Hepatocyte (in vitro differentiated cells): ENCODE results near the gene BCAS1. TPM values are rescaled to one million over a fixed set of nuclear protein-coding genes. Genes with fewer than 3 reads are reported as not detected.

Source experiments
- DNase-seq: peaks from one replicate; pipeline ENCODE4 v3.0.0-alpha.2; 2016; ENCODE audit warnings: low spot score
- H2AFZ ChIP-seq: fragments of 200-600 bp; sonication (generic); 2 replicates; pipeline ENCODE4 v1.6.0; 2016; ENCODE audit warnings: antibody characterized with exemption, mild to moderate bottlenecking
- H3K27ac ChIP-seq: fragments of 200-600 bp; sonication (generic); 2 replicates; pipeline ENCODE4 v1.5.1; 2016; ENCODE audit warnings: mild to moderate bottlenecking
- H3K27me3 ChIP-seq: fragments of 200-600 bp; sonication (generic); 2 replicates; pipeline ENCODE4 v1.6.1; 2016
- H3K36me3 ChIP-seq: fragments of 200-600 bp; sonication (generic); replicated peaks from 2 replicates; pipeline ENCODE4 v1.5.1; 2016; ENCODE audit warnings: low read depth; ENCODE audit not compliant: insufficient read depth
- H3K4me1 ChIP-seq: fragments of 200-600 bp; sonication (generic); 2 replicates; pipeline ENCODE4 v1.5.1; 2016; ENCODE audit warnings: mild to moderate bottlenecking, moderate library complexity; ENCODE audit not compliant: insufficient read depth
- H3K4me2 ChIP-seq: fragments of 200-600 bp; sonication (generic); 2 replicates; pipeline ENCODE4 v1.6.0; 2016
- H3K4me3 ChIP-seq: fragments of 200-600 bp; sonication (generic); 2 replicates; pipeline ENCODE4 v1.5.1; 2016; ENCODE audit warnings: mild to moderate bottlenecking
- H3K79me2 ChIP-seq: fragments of 200-600 bp; sonication (generic); 2 replicates; pipeline ENCODE4 v1.6.0; 2017; ENCODE audit warnings: mild to moderate bottlenecking
- H3K9me2 ChIP-seq: fragments of 200-600 bp; sonication (generic); replicated peaks from 2 replicates; pipeline ENCODE4 v1.6.0; 2017; ENCODE audit warnings: mild to moderate bottlenecking; ENCODE audit not compliant: insufficient read depth
- H3K9me3 ChIP-seq: fragments of 200-600 bp; sonication (generic); 2 replicates; pipeline ENCODE4 v1.5.1; 2016; ENCODE audit warnings: low read depth, mild to moderate bottlenecking
- H4K20me1 ChIP-seq: fragments of 200-600 bp; sonication (generic); 2 replicates; pipeline ENCODE4 v1.6.0; 2016; ENCODE audit warnings: mild to moderate bottlenecking; ENCODE audit not compliant: insufficient read depth, poor library complexity, severe bottlenecking
- CTCF ChIP-seq: fragments of 200-600 bp; sonication (generic); IDR thresholded peaks from 2 replicates; pipeline ENCODE4 v1.5.1; 2016; ENCODE audit warnings: antibody characterized with exemption, mild to moderate bottlenecking; ENCODE audit not compliant: poor library complexity
- EZH2 ChIP-seq: fragments of 200-600 bp; sonication (generic); IDR thresholded peaks from 2 replicates; pipeline ENCODE4 v1.6.1; 2016; ENCODE audit warnings: antibody characterized with exemption, mild to moderate bottlenecking, borderline replicate concordance
- EZH2phosphoT487 ChIP-seq: fragments of 200-600 bp; sonication (generic); IDR thresholded peaks from one replicate; pipeline ENCODE4 v1.6.1; 2018; ENCODE audit warnings: antibody characterized with exemption, mild to moderate bottlenecking, low read depth, moderate library complexity; ENCODE audit not compliant: unreplicated experiment, severe bottlenecking
- WGBS: methylation state at CpG from one replicate; pipeline ENCODE4 v1.1.6; 2016; ENCODE audit warnings: low lambda C conversion rate; ENCODE audit errors: missing lambda C conversion rate; 5-methylcytosine and 5-hydroxymethylcytosine counted together
- polyA plus RNA-seq: library from polyadenylated mRNA; unstranded; fragments of >200 nt; fragmentation: Nextera tagmentation; extraction: Ambion mirVana; gene quantifications from 2 replicates; pipeline ENCODE4 v1.2.1, GENCODE V29; 2016
- total RNA-seq: library from RNA; depleted of rRNA; stranded (reverse); fragments of >200 nt; gene quantifications from 2 replicates; pipeline ENCODE4 v1.2.3, GENCODE V29; 2014

BCAS1 gene
- total and polyA plus RNA-seq, 2 experiments from 2014 or later = 4.9 to 9.8 TPM

- no peak overlapping the region for H2AFZ ChIP-seq
- H3K36me3 ChIP-seq = no peaks in the 10 kb centered on the region
- no peak overlapping the region for H3K4me2 ChIP-seq
- no peaks in the 10 kb centered on the region for H3K27me3 ChIP-seq
- no peaks in the 10 kb centered on the region for H4K20me1 ChIP-seq
- DNase-seq = no peak
- no peaks in the 10 kb centered on the region for H3K9me2 ChIP-seq
- H3K27ac ChIP-seq = no peak overlapping the region
- WGBS = 89% methylated on average over 17 of the region's 17 CpGs
- no peaks in the 10 kb centered on the region for H3K79me2 ChIP-seq
- TF ChIP-seq EZH2 = no peak
- no peak for TF ChIP-seq CTCF
- TF ChIP-seq EZH2phosphoT487 = no peak
- H3K9me3 ChIP-seq = peaks cover 3% of the 10 kb centered on the region
- no peak overlapping the region for H3K4me3 ChIP-seq
- peaks cover 8% of the 10 kb centered on the region for H3K4me1 ChIP-seq
Measured at GRCh38 chr20:53947501-53948195, 122.7 kb downstream of the BCAS1 start.

GRCh38 chr20:53946106-53946505, 124.3 kb downstream of the BCAS1 start:
- TF ChIP-seq EZH2phosphoT487 (no peak), CTCF (no peak), EZH2 (no peak)
- H3K4me1 ChIP-seq = peaks cover 20% of the 10 kb centered on the region
- 95% methylated on average over 4 of the region's 4 CpGs for WGBS

GRCh38 chr20:53945478-53945877, 124.9 kb downstream of the BCAS1 start:
- Histone ChIP-seq H4K20me1 (no peaks in the 10 kb centered on the region), H3K4me3 (no peak overlapping the region), H3K36me3 (no peaks in the 10 kb centered on the region), H2AFZ (no peak overlapping the region), H3K27ac (no peak overlapping the region), H3K79me2 (no peaks in the 10 kb centered on the region), H3K27me3 (no peaks in the 10 kb centered on the region), H3K9me2 (no peaks in the 10 kb centered on the region), H3K4me1 (peaks cover 27% of the 10 kb centered on the region), H3K9me3 (no peaks in the 10 kb centered on the region), H3K4me2 (no peak overlapping the region)
- DNase-seq = no peak
- no peak for TF ChIP-seq EZH2phosphoT487
- no peak for TF ChIP-seq EZH2
- no peak for TF ChIP-seq CTCF
- 91% methylated on average over 2 of the region's 2 CpGs for WGBS

More at GRCh38 chr20:53946106-53946505, 124.3 kb downstream of the BCAS1 start:
- H3K27me3 ChIP-seq = no peaks in the 10 kb centered on the region
- no peaks in the 10 kb centered on the region for H3K36me3 ChIP-seq
- no peaks in the 10 kb centered on the region for H4K20me1 ChIP-seq
- H3K4me3 ChIP-seq = no peak overlapping the region
- no peak overlapping the region for H3K27ac ChIP-seq
- H3K79me2 ChIP-seq = no peaks in the 10 kb centered on the region
- H3K9me3 ChIP-seq = no peaks in the 10 kb centered on the region
- H2AFZ ChIP-seq = no peak overlapping the region
- no peak overlapping the region for H3K4me2 ChIP-seq
- no peaks in the 10 kb centered on the region for H3K9me2 ChIP-seq
- no peak for DNase-seq
